KMS-11 (cell line): ENCODE measurements around the gene DND1.
A peak's percentile ranks its signal among the peaks of the same experiment; 100 is the strongest.

Experiments used
- H2AFZ ChIP-seq: fragments of 200-600 bp; sonication (generic); 2 replicates; pipeline ENCODE4 v1.6.1; 2016; ENCODE audit warnings: antibody characterized with exemption, mixed run types, low read depth
- H3K27ac ChIP-seq: fragments of 200-600 bp; sonication (generic); 2 replicates; pipeline ENCODE4 v1.6.1; 2016; ENCODE audit warnings: mild to moderate bottlenecking, mixed run types
- H3K27me3 ChIP-seq: fragments of 200-600 bp; sonication (generic); 2 replicates; pipeline ENCODE4 v1.6.1; 2017; ENCODE audit warnings: mild to moderate bottlenecking, low read depth, mixed run types, moderate library complexity; ENCODE audit not compliant: insufficient read depth
- H3K36me3 ChIP-seq: fragments of 200-600 bp; sonication (generic); 2 replicates; pipeline ENCODE4 v1.6.1; 2017; ENCODE audit warnings: mild to moderate bottlenecking, mixed run types; ENCODE audit not compliant: insufficient read depth
- H3K4me1 ChIP-seq: fragments of 200-600 bp; sonication (generic); 2 replicates; pipeline ENCODE4 v1.6.1; 2016; ENCODE audit warnings: mild to moderate bottlenecking, low read depth, mixed run types; ENCODE audit not compliant: poor library complexity, severe bottlenecking
- H3K4me2 ChIP-seq: fragments of 200-600 bp; sonication (generic); 2 replicates; pipeline ENCODE4 v1.7.0; 2016; ENCODE audit warnings: mild to moderate bottlenecking, mixed run types
- H3K4me3 ChIP-seq: fragments of 200-600 bp; sonication (generic); IDR thresholded peaks from 2 replicates; pipeline ENCODE4 v1.6.1; 2017; ENCODE audit warnings: low read depth, low read length, mixed read lengths; ENCODE audit not compliant: insufficient read depth
- H3K79me2 ChIP-seq: fragments of 200-600 bp; sonication (generic); 2 replicates; pipeline ENCODE4 v1.6.1; 2016; ENCODE audit warnings: low read depth, mixed run types; ENCODE audit not compliant: insufficient read depth
- H3K9ac ChIP-seq: fragments of 200-600 bp; sonication (generic); 2 replicates; pipeline ENCODE4 v1.6.1; 2016; ENCODE audit warnings: mild to moderate bottlenecking, mixed run types
- H4K20me1 ChIP-seq: fragments of 200-600 bp; sonication (generic); 2 replicates; pipeline ENCODE4 v1.6.1; 2016; ENCODE audit warnings: mild to moderate bottlenecking, mixed run types; ENCODE audit not compliant: insufficient read depth
- TF ChIP-seq, protein P1 (sequence below): fragments of 200-600 bp; sonication (generic); conservative IDR thresholded peaks from 2 replicates; pipeline ENCODE4 v1.6.1; 2017; ENCODE audit warnings: low read depth, mild to moderate bottlenecking, antibody characterized with exemption, low read length, moderate library complexity, mixed read lengths

The DND1 gene

GRCh38 chr5:140637371-140638100 lies 35.8 kb downstream of the DND1 start:
- Histone ChIP-seq H3K9ac (no peak overlapping the region), H3K36me3 (no peaks in the 10 kb centered on the region), H2AFZ (no peak overlapping the region), H3K4me3 (no peak overlapping the region), H3K79me2 (no peaks in the 10 kb centered on the region), H3K4me2 (no peak overlapping the region), H3K4me1 (peaks cover 15% of the 10 kb centered on the region), H4K20me1 (no peaks in the 10 kb centered on the region), H3K27me3 (no peaks in the 10 kb centered on the region), H3K27ac (no peak overlapping the region)
- TF ChIP-seq, protein P1, sequence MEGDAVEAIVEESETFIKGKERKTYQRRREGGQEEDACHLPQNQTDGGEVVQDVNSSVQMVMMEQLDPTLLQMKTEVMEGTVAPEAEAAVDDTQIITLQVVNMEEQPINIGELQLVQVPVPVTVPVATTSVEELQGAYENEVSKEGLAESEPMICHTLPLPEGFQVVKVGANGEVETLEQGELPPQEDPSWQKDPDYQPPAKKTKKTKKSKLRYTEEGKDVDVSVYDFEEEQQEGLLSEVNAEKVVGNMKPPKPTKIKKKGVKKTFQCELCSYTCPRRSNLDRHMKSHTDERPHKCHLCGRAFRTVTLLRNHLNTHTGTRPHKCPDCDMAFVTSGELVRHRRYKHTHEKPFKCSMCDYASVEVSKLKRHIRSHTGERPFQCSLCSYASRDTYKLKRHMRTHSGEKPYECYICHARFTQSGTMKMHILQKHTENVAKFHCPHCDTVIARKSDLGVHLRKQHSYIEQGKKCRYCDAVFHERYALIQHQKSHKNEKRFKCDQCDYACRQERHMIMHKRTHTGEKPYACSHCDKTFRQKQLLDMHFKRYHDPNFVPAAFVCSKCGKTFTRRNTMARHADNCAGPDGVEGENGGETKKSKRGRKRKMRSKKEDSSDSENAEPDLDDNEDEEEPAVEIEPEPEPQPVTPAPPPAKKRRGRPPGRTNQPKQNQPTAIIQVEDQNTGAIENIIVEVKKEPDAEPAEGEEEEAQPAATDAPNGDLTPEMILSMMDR, result no peak

DNA sequence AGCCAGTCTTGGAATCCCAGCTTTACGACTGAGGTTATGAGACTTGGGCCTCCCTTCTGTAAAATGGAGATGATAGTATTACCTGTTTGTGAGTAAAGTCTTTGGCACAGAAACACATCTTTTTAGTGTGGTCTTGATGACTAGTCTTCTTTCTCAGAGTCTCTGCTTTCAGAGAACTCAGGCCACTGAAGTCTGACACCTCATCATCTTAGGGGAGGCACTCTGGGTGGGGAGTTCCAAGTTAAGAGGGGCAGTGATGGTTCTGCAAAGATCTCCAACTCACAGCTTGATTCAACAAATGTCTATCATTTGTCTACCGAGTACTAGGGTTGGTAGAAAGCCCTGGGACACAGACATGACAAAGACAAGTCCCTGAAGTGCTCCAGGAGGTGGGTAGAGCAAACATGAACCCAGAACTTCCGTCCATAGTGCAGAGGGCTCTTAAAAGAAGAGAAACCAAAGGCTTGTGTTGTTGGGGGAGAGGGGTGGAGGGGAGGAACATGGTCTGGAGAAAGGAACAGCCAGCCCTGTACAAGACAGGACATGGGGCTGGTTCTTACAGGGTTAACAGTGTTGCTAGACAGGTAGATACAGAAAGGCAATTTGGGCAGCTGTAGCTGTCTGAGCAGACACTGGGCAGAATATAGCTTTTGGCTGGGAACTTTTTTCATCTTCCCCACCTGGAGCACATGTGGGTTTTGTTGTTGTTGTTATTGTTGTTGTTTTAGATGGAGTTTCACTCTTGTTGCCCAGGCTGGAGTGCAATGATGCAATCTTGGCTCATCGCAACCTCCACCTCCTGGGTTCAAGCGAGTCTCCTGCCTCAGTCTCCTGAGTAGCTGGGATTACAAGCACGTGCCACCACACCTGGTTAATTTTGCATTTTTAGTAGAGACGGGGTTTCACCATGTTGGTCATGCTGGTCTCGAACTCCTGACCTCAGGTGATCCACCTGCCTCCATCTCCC lies 37.8 kb downstream of the DND1 start:
- no peak overlapping the region for H2AFZ ChIP-seq
- H3K36me3 ChIP-seq, result no peaks in the 10 kb centered on the region
- no peak overlapping the region for H3K4me3 ChIP-seq
- no peaks in the 10 kb centered on the region for H4K20me1 ChIP-seq
- H3K27ac ChIP-seq, result no peak overlapping the region
- no peaks in the 10 kb centered on the region for H3K79me2 ChIP-seq
- TF ChIP-seq, protein P1, result peak; percentile 19; the same call in 1 of the 2 replicates
- H3K4me2 ChIP-seq, result no peak overlapping the region
- H3K9ac ChIP-seq, result no peak overlapping the region
- H3K4me1 ChIP-seq, result peaks cover 12% of the 10 kb centered on the region
- H3K27me3 ChIP-seq, result no peaks in the 10 kb centered on the region

DNA sequence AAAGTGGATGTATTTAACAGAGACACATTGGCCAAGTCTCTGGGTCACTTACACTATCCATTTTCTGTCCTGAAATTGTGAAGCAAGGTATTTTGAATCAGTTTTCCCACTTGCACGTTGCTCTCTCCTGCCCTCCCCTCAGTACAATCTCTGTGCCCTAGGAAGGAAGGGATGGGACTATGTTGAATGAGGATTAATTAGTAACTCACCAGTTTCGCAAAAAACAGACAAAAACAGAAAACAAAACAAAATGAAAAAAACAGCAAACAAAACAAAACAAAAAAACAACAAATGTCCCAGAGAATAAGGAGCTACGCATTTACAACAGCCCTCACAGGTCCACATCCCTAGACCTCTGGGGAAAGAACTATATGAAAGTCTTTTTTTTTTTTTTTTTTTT lies 39.3 kb downstream of the DND1 start:
- TF ChIP-seq, protein P1, result no peak
- H3K27ac ChIP-seq, result no peak overlapping the region
- H3K27me3 ChIP-seq, result no peaks in the 10 kb centered on the region
- peaks cover 6% of the 10 kb centered on the region for H3K4me1 ChIP-seq
- H3K79me2 ChIP-seq, result no peaks in the 10 kb centered on the region
- no peak overlapping the region for H3K9ac ChIP-seq
- H3K36me3 ChIP-seq, result no peaks in the 10 kb centered on the region
- no peak overlapping the region for H3K4me2 ChIP-seq
- H4K20me1 ChIP-seq, result no peaks in the 10 kb centered on the region
- no peak overlapping the region for H2AFZ ChIP-seq
- no peak overlapping the region for H3K4me3 ChIP-seq

DNA sequence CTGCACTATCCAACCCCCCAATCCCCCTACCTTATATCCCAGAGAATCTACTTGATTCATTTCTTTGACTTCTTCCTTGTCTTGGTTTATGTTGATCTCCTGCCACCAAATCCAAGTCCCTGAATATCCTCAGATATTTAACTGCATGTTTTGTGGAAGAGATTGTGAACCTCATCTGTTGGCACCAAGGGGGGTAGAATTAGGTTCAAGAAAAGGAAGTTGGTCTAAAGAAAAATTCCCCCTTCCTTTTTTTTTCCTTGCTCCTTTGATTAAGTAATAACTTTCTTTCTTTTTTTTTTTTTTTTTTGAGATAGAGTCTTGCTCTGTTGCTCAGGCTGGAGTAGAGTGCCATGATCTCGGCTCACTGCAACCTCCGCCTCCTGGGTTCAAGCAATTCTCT lies 39.9 kb downstream of the DND1 start:
- Histone ChIP-seq H3K27ac (no peak overlapping the region), H3K4me3 (no peak overlapping the region)

More for the DNA sequence above, 39.9 kb downstream of the DND1 start:
- Histone ChIP-seq H4K20me1 (no peaks in the 10 kb centered on the region), H3K79me2 (no peaks in the 10 kb centered on the region), H2AFZ (no peak overlapping the region), H3K4me1 (no peaks in the 10 kb centered on the region), H3K9ac (no peak overlapping the region), H3K36me3 (no peaks in the 10 kb centered on the region), H3K4me2 (no peak overlapping the region), H3K27me3 (no peaks in the 10 kb centered on the region)
- TF ChIP-seq, protein P1, result no peak
